HepG2 (cell line): ENCODE results near the gene ACTR3. TPM values are rescaled to one million over a fixed set of nuclear protein-coding genes. Genes with fewer than 3 reads are reported as not detected.

ENCODE experiments used
- EP300 ChIP-seq, 3 experiments: sonication (generic) in 1 of 3; formaldehyde crosslinking in 1 of 3; IDR thresholded peaks; 2 replicates each; pipeline versions ENCODE4 v1.5.1 to v1.6.1; 2011 to 2020; ENCODE audit warnings: low read depth in 2 of 3, low read length in 2 of 3, borderline replicate concordance in 1 of 3, improper control_type of control experiment in 1 of 3, mild to moderate bottlenecking in 1 of 3, missing genetic modification reagents in 1 of 3, moderate library complexity in 1 of 3
- GATA4 ChIP-seq: sonication (generic); IDR thresholded peaks from 2 replicates; pipeline ENCODE4 v1.6.1; 2016; ENCODE audit warnings: antibody characterized with exemption, low read depth, borderline replicate concordance
- GFI1 ChIP-seq: sonication (generic); formaldehyde crosslinking; IDR thresholded peaks from 2 replicates; pipeline ENCODE4 v1.5.0; 2020; ENCODE audit warnings: missing genetic modification reagents, mild to moderate bottlenecking, borderline replicate concordance
- HOXA5 ChIP-seq: sonication (generic); formaldehyde crosslinking; IDR thresholded peaks from 2 replicates; pipeline ENCODE4 v1.4.0; 2020; ENCODE audit warnings: missing genetic modification reagents
- KDM4B ChIP-seq: sonication (generic); formaldehyde crosslinking; IDR thresholded peaks from 2 replicates; pipeline ENCODE4 v1.4.0; 2020; ENCODE audit warnings: missing genetic modification reagents
- NR2F2 ChIP-seq: IDR thresholded peaks from 2 replicates; pipeline ENCODE4 v1.6.1; 2012; ENCODE audit warnings: low read depth, inconsistent platforms, borderline replicate concordance
- TARDBP ChIP-seq: sonication (generic); formaldehyde crosslinking; IDR thresholded peaks from 2 replicates; pipeline ENCODE4 v1.8.0; 2022; ENCODE audit warnings: mild to moderate bottlenecking, missing genetic modification reagents
- TEAD2 ChIP-seq: sonication (generic); formaldehyde crosslinking; IDR thresholded peaks from 2 replicates; pipeline ENCODE4 v1.9.0; 2021; ENCODE audit warnings: missing genetic modification reagents
- ZNF441 ChIP-seq: sonication (generic); formaldehyde crosslinking; IDR thresholded peaks from 2 replicates; pipeline ENCODE4 v1.7.0; 2021; ENCODE audit warnings: missing genetic modification reagents, borderline replicate concordance
- polyA plus RNA-seq, 8 experiments: library from polyadenylated mRNA; depleted of rRNA in 3 of 8; stranded (reverse) in 7 of 8; unstranded in 1 of 8; fragments of >200 nt; fragmentation: Illumina TruSeq in 4 of 8; extraction: Trizol in 4 of 8; gene quantifications; 2 replicates each; pipeline versions ENCODE4 v1.2.1 to v1.2.3, GENCODE V29; 2011 to 2016; ENCODE audit warnings: low read depth in 4 of 8, missing spikeins in 1 of 8, mixed read lengths in 1 of 8; ENCODE audit not compliant: insufficient read depth in 1 of 8
- total RNA-seq, 5 experiments: library from RNA; depleted of rRNA; stranded (reverse); fragments of >200 nt; fragmentation: Illumina TruSeq; extraction: Trizol; gene quantifications; 2 replicates each; pipeline ENCODE4 v1.2.3, GENCODE V29; 2016; ENCODE audit warnings: low read depth in 1 of 5
- TF ChIP-seq, protein P1 (sequence below): sonication (generic); IDR thresholded peaks from 2 replicates; pipeline ENCODE4 v1.6.1; 2016; ENCODE audit warnings: low read depth, borderline replicate concordance
- TF ChIP-seq, protein P2 (sequence below): sonication (generic); formaldehyde crosslinking; IDR thresholded peaks from 2 replicates; pipeline ENCODE4 v1.4.0; 2020; ENCODE audit warnings: missing genetic modification reagents, borderline replicate concordance
- TF ChIP-seq, protein P3 (sequence below): sonication (generic); formaldehyde crosslinking; IDR thresholded peaks from 2 replicates; pipeline ENCODE4 v1.8.1; 2022; ENCODE audit warnings: mild to moderate bottlenecking, missing genetic modification reagents
- TF ChIP-seq, protein P4 (sequence below): sonication (generic); formaldehyde crosslinking; IDR thresholded peaks from 2 replicates; pipeline ENCODE4 v1.9.0; 2021; ENCODE audit warnings: missing genetic modification reagents, mild to moderate bottlenecking, borderline replicate concordance
- TF ChIP-seq, protein P5 (sequence below): sonication (generic); formaldehyde crosslinking; IDR thresholded peaks from 2 replicates; pipeline ENCODE4 v1.9.0; 2021; ENCODE audit warnings: missing genetic modification reagents, mild to moderate bottlenecking, borderline replicate concordance
- TF ChIP-seq, protein P6 (sequence below): sonication (generic); formaldehyde crosslinking; IDR thresholded peaks from 2 replicates; pipeline ENCODE4 v1.4.0; 2020; ENCODE audit warnings: missing genetic modification reagents

ACTR3 gene
- total and polyA plus RNA-seq, 2 of the 13 experiments (the other 11 are each of a cell fraction or from before 2014, with no cell fraction given), result 123 to 225 TPM

DNA sequence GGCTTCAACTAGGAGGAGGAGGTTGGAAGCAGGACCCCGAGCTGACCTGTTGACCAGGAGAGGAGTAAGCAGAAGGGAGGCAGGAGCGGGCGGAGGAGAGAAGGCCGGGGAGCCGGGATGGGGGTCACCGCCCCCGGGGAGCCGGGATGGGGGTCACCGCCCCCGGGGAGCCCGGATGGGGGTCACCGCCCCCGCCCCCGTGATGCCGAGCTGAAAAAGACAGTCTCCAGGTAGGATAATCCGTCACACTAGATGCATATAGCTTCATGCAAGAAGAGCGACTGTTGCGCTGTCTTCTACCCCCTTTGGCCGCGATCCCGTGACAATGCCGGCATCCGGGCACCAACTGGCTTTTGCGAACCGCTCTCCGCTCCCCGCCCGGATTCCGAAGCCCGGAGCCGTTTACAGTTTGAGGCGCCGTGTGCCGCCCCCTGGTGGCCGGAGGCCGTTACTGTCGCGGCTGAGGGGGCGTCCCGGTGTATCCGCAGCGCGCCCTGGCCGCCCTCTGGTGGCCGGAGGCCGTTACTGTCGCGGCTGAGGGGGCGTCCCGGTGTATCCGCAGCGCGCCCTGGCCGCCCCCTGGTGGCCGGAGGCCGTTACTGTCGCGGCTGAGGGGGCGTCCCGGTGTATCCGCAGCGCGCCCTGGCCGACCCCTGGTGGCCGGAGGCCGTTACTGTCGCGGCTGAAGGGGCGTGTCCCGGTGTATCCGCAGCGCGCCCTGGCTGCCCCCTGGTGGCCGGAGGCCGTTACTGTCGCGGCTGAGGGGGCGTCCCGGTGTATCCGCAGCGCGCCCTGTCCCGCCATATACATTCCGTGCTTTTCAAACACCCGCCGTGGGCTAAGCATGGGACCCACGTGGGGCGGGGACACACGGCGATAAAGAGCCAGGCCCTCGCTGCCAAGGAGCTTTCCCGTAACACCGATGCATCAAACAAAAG, 89.6 kb downstream of the ACTR3 start (continued):
- TF ChIP-seq GFI1 (CRISPR knock-in tag) (no peak), TARDBP (peak; percentile 32; the same call in 1 of the 2 replicates), ZNF441 (CRISPR knock-in tag) (peak; percentile 23; the same call in 1 of the 2 replicates), NR2F2 (no peak), TEAD2 (CRISPR knock-in tag) (no peak), GATA4 (no peak), KDM4B (CRISPR knock-in tag) (no peak; the same call in 1 of the 2 replicates), HOXA5 (CRISPR knock-in tag) (no peak; the same call in 1 of the 2 replicates), EP300 (IDR thresholded peaks at IDR 0.05; ENCODE audit: low read depth in 2 of 2, low read length in 2 of 2) (no peak), EP300 (CRISPR knock-in tag; IDR thresholded peaks at IDR 0.05; ENCODE audit: borderline replicate concordance) (0 out of 2 replicates have a peak, but pooled peaks have one; percentile 25)
- TF ChIP-seq, protein P1, sequence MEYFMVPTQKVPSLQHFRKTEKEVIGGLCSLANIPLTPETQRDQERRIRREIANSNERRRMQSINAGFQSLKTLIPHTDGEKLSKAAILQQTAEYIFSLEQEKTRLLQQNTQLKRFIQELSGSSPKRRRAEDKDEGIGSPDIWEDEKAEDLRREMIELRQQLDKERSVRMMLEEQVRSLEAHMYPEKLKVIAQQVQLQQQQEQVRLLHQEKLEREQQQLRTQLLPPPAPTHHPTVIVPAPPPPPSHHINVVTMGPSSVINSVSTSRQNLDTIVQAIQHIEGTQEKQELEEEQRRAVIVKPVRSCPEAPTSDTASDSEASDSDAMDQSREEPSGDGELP, result no peak
- TF ChIP-seq, protein P2, sequence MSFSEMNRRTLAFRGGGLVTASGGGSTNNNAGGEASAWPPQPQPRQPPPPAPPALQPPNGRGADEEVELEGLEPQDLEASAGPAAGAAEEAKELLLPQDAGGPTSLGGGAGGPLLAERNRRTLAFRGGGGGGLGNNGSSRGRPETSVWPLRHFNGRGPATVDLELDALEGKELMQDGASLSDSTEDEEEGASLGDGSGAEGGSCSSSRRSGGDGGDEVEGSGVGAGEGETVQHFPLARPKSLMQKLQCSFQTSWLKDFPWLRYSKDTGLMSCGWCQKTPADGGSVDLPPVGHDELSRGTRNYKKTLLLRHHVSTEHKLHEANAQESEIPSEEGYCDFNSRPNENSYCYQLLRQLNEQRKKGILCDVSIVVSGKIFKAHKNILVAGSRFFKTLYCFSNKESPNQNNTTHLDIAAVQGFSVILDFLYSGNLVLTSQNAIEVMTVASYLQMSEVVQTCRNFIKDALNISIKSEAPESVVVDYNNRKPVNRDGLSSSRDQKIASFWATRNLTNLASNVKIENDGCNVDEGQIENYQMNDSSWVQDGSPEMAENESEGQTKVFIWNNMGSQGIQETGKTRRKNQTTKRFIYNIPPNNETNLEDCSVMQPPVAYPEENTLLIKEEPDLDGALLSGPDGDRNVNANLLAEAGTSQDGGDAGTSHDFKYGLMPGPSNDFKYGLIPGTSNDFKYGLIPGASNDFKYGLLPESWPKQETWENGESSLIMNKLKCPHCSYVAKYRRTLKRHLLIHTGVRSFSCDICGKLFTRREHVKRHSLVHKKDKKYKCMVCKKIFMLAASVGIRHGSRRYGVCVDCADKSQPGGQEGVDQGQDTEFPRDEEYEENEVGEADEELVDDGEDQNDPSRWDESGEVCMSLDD (CRISPR knock-in tag), result no peak
- TF ChIP-seq, protein P3, sequence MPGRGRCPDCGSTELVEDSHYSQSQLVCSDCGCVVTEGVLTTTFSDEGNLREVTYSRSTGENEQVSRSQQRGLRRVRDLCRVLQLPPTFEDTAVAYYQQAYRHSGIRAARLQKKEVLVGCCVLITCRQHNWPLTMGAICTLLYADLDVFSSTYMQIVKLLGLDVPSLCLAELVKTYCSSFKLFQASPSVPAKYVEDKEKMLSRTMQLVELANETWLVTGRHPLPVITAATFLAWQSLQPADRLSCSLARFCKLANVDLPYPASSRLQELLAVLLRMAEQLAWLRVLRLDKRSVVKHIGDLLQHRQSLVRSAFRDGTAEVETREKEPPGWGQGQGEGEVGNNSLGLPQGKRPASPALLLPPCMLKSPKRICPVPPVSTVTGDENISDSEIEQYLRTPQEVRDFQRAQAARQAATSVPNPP, result 0 out of 2 replicates have a peak, but pooled peaks have one; percentile 56
- TF ChIP-seq, protein P4, sequence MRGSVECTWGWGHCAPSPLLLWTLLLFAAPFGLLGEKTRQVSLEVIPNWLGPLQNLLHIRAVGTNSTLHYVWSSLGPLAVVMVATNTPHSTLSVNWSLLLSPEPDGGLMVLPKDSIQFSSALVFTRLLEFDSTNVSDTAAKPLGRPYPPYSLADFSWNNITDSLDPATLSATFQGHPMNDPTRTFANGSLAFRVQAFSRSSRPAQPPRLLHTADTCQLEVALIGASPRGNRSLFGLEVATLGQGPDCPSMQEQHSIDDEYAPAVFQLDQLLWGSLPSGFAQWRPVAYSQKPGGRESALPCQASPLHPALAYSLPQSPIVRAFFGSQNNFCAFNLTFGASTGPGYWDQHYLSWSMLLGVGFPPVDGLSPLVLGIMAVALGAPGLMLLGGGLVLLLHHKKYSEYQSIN (CRISPR knock-in tag), result no peak
- TF ChIP-seq, protein P5, sequence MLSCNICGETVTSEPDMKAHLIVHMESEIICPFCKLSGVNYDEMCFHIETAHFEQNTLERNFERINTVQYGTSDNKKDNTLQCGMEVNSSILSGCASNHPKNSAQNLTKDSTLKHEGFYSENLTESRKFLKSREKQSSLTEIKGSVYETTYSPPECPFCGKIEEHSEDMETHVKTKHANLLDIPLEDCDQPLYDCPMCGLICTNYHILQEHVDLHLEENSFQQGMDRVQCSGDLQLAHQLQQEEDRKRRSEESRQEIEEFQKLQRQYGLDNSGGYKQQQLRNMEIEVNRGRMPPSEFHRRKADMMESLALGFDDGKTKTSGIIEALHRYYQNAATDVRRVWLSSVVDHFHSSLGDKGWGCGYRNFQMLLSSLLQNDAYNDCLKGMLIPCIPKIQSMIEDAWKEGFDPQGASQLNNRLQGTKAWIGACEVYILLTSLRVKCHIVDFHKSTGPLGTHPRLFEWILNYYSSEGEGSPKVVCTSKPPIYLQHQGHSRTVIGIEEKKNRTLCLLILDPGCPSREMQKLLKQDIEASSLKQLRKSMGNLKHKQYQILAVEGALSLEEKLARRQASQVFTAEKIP (CRISPR knock-in tag), result no peak
- TF ChIP-seq, protein P6, sequence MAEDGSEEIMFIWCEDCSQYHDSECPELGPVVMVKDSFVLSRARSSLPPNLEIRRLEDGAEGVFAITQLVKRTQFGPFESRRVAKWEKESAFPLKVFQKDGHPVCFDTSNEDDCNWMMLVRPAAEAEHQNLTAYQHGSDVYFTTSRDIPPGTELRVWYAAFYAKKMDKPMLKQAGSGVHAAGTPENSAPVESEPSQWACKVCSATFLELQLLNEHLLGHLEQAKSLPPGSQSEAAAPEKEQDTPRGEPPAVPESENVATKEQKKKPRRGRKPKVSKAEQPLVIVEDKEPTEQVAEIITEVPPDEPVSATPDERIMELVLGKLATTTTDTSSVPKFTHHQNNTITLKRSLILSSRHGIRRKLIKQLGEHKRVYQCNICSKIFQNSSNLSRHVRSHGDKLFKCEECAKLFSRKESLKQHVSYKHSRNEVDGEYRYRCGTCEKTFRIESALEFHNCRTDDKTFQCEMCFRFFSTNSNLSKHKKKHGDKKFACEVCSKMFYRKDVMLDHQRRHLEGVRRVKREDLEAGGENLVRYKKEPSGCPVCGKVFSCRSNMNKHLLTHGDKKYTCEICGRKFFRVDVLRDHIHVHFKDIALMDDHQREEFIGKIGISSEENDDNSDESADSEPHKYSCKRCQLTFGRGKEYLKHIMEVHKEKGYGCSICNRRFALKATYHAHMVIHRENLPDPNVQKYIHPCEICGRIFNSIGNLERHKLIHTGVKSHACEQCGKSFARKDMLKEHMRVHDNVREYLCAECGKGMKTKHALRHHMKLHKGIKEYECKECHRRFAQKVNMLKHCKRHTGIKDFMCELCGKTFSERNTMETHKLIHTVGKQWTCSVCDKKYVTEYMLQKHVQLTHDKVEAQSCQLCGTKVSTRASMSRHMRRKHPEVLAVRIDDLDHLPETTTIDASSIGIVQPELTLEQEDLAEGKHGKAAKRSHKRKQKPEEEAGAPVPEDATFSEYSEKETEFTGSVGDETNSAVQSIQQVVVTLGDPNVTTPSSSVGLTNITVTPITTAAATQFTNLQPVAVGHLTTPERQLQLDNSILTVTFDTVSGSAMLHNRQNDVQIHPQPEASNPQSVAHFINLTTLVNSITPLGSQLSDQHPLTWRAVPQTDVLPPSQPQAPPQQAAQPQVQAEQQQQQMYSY (CRISPR knock-in tag), result no peak
